ENCODE data around the gene PNPLA8. TPM values are rescaled to one million over a fixed set of nuclear protein-coding genes. Genes with fewer than 3 reads are reported as not detected.
"Not testable (repeated sequence)": the region's sequence is repeated elsewhere in the genome, so short reads cannot be mapped to it uniquely, and the experiment has no call there.

Gene PNPLA8
- polyA plus RNA-seq, 12 donors, result 24.5 to 30.6 (median 26.6) TPM; not detected in 1

GRCh38 chr7:108535744-108536143, 9.8 kb upstream of the PNPLA8 start:
- DNase-seq, result no peak

- no peak for DNase-seq
Observed at GRCh38 chr7:108535257-108535656, 9.3 kb upstream of the PNPLA8 start.

- DNase-seq, result no peak
Observed at GRCh38 chr7:108533712-108534111, 7.8 kb upstream of the PNPLA8 start.

- no peak for DNase-seq
Observed at GRCh38 chr7:108529341-108529740, 3.4 kb upstream of the PNPLA8 start.

GRCh38 chr7:108528183-108528712, 2.3 kb upstream of the PNPLA8 start:
- no peak for DNase-seq

- DNase-seq, result no peak
Observed at GRCh38 chr7:108526768-108527017, 758 bp upstream of the PNPLA8 start.

GRCh38 chr7:108525327-108525984, 479 bp downstream of the PNPLA8 start:
- DNase-seq, result no peak

- DNase-seq, result no peak
Observed at GRCh38 chr7:108522780-108523179, 3.2 kb downstream of the PNPLA8 start.

- no peak for DNase-seq
Observed at GRCh38 chr7:108517951-108518350, 8.0 kb downstream of the PNPLA8 start.

GRCh38 chr7:108515630-108516029, 10.3 kb downstream of the PNPLA8 start:
- DNase-seq, result no peak

- no peak for DNase-seq
Observed at GRCh38 chr7:108515013-108515412, 10.9 kb downstream of the PNPLA8 start.

- no peak for DNase-seq
Observed at GRCh38 chr7:108511939-108512338, 14.0 kb downstream of the PNPLA8 start.

- not testable (repeated sequence) for DNase-seq
Observed at GRCh38 chr7:108504576-108504975, 21.4 kb downstream of the PNPLA8 start.

GRCh38 chr7:108503112-108504026, 22.6 kb downstream of the PNPLA8 start:
- no peak for DNase-seq

- DNase-seq, result no peak
Observed at GRCh38 chr7:108499566-108499965, 26.4 kb downstream of the PNPLA8 start.

- DNase-seq, result no peak
Observed at GRCh38 chr7:108498481-108498880, 27.5 kb downstream of the PNPLA8 start.

GRCh38 chr7:108497082-108497725, 28.7 kb downstream of the PNPLA8 start:
- peak; percentile 43 for DNase-seq

GRCh38 chr7:108492742-108493141, 33.2 kb downstream of the PNPLA8 start:
- no peak for DNase-seq

GRCh38 chr7:108488768-108489538, 37.0 kb downstream of the PNPLA8 start:
- DNase-seq, result no peak

- no peak for DNase-seq
Observed at GRCh38 chr7:108487646-108488045, 38.3 kb downstream of the PNPLA8 start.

- DNase-seq, result no peak
Observed at GRCh38 chr7:108486291-108486966, 39.5 kb downstream of the PNPLA8 start.
